Cardiac atrium fibroblast (primary cell): ENCODE measurements around the gene EXOC5. TPM values are rescaled to one million over a fixed set of nuclear protein-coding genes. Genes with fewer than 3 reads are reported as not detected.

ENCODE experiments used
- total RNA-seq: library from RNA; depleted of rRNA; stranded (reverse); fragments of >200 nt; gene quantifications from 2 replicates; pipeline ENCODE4 v1.2.3, GENCODE V29; 2015

The EXOC5 gene, protein sequence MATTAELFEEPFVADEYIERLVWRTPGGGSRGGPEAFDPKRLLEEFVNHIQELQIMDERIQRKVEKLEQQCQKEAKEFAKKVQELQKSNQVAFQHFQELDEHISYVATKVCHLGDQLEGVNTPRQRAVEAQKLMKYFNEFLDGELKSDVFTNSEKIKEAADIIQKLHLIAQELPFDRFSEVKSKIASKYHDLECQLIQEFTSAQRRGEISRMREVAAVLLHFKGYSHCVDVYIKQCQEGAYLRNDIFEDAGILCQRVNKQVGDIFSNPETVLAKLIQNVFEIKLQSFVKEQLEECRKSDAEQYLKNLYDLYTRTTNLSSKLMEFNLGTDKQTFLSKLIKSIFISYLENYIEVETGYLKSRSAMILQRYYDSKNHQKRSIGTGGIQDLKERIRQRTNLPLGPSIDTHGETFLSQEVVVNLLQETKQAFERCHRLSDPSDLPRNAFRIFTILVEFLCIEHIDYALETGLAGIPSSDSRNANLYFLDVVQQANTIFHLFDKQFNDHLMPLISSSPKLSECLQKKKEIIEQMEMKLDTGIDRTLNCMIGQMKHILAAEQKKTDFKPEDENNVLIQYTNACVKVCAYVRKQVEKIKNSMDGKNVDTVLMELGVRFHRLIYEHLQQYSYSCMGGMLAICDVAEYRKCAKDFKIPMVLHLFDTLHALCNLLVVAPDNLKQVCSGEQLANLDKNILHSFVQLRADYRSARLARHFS
- total RNA-seq, result 24.6 and 48.9 TPM in 2 replicates

DNA sequence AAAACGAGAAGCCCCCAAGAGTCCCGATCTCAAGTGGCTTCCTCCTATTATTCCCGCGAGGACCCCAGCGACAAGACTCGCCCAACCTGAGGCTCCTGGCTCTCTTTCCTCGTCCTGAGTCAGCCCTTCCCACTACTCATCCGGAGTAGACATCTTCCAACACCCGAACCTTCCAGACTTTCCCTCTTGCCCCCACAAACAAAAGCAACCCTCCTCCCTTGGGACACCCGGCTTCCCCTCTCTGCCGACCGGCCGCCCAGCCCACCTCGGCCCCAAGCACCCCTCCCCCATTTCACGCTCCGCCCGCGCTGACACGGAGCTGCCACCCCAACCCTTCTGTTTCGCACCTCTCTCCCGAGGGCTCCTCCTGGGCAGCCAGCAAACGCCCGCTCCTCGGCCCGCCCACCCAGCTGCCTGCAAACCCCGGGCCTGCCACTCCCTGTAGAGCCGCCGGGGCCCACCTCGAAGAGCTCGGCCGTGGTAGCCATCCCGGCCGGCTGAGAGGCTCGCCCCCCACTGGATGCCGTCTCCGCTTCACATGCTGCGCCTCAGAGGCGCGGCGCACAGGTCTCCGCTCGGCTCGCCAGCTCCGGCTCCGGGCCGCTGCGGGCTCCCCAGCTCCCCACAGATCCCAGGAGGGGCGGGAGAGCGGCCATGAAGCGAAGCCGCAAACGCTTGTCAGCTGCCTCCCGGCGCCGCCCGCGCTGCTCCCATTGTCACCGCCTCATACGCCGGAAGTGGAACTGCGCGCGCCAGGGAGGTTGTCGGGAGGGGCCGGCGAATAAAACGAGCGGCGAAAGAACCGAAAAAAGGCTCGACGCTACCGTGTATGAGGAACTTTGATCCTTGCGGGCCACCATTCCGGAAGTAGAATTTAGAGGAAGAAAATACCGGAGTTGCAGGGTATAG is at the start of gene EXOC5, which contains the start of gene AP5M1:
Gene EXOC5, minus strand, starts transcription at position 745 of the 909 bp plus-strand sequence. Its CDS starts 257 bp downstream, at position 488.
Gene AP5M1, plus strand, starts transcription at position 811 of the 909 bp plus-strand sequence. CDS start 344 bp downstream, outside the sequence.

Other genes with a start within 250 kb of the EXOC5 start
- 17.1 and 23.8 TPM in 2 replicates for gene AP5M1, start 66 bp upstream of the EXOC5 start, total RNA-seq
- gene NAA30, start 121.7 kb upstream of the EXOC5 start, total RNA-seq, result 7.8 and 10.4 TPM in 2 replicates
- not detected in 2 replicates for gene CCDC198, start 225.0 kb upstream of the EXOC5 start, total RNA-seq